Measurements from ENCODE around the gene PLCH2.
"Not testable (repeated sequence)": the region's sequence is repeated elsewhere in the genome, so short reads cannot be mapped to it uniquely, and the experiment has no call there.

PLCH2 gene

GRCh38 chr1:2549367-2550029, 73.4 kb downstream of the PLCH2 start:
- not testable (repeated sequence) for DNase-seq

GRCh38 chr1:2550309-2550861, 74.3 kb downstream of the PLCH2 start:
- not testable (repeated sequence) for DNase-seq

- DNase-seq = not testable (repeated sequence)
Measured at GRCh38 chr1:2551544-2551943, 75.5 kb downstream of the PLCH2 start.

GRCh38 chr1:2552189-2552588, 76.1 kb downstream of the PLCH2 start:
- DNase-seq = no peak

- DNase-seq = not testable (repeated sequence)
Measured at GRCh38 chr1:2553076-2553475, 77.0 kb downstream of the PLCH2 start.

GRCh38 chr1:2553871-2554620, 78.0 kb downstream of the PLCH2 start:
- DNase-seq = no peak

GRCh38 chr1:2554621-2555387, 78.7 kb downstream of the PLCH2 start:
- peak; percentile 59 for DNase-seq
